Measurements from ENCODE around the gene HLCS.

Gene HLCS

DNA sequence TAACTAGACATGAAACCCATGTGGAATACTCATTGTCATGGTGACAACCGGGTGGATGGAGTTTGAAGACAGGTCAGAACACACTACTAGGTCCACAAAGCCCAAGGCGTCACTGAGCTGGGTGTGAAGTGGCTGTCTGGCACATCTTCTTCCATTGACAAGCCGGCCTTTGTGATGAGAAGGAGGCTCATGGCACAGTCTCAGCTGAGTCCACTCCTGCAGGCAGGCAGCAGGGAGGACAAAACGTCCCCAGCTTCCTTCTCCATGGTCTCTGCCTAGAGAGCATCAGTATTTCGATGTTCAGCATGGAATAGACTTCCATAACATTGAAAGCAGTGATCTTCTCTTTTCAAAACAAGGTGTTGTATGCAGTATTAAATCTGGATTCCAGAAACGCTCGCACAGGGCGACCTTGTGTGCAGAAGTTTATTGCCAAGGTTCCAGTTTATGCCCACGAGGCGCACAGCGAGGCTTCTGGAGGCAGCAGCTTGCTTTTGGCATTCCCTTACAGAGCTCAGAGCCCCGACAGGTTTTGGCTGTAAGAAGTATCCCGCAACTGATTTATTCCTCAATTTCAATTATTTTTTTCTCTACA lies 163.3 kb downstream of the HLCS start:
- no peak for DNase-seq

DNA sequence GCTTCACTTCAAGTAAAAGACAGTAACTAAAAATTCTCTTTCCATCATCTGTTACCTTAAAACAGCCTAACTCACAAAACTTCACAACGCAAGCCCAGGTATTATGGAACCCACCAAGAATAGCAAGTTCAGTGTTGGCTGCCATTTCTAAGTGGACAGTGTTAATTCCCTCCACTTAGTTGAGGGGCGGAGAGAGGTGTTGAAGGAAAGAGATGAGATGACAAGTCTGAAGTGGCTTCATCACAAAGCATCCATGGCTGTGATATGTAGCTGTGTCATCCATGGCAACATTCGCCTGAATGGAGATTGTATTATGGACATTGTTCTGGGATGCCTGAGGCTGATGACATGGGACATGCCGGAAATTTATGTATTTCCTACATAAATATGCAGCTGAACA lies 165.7 kb downstream of the HLCS start:
- no peak for DNase-seq

DNA sequence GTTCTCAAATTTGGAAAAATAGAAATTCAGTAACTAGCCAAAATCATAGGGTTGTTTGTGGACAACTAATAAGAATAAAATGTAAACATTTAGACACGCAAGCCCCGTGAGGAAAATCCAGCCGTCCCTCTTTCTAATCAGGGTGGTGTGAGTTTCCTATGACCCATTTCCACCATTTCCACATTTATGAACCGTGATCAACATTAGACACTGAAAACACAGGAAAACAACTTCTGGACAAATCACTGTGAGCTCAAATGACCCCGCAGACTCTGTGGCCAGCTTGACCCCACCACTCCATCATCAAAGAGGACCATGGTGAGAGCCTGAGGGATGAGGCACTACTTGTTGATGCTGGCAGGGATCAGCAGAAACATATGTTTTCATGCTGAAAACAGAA lies 166.6 kb downstream of the HLCS start:
- DNase-seq: no peak

DNA sequence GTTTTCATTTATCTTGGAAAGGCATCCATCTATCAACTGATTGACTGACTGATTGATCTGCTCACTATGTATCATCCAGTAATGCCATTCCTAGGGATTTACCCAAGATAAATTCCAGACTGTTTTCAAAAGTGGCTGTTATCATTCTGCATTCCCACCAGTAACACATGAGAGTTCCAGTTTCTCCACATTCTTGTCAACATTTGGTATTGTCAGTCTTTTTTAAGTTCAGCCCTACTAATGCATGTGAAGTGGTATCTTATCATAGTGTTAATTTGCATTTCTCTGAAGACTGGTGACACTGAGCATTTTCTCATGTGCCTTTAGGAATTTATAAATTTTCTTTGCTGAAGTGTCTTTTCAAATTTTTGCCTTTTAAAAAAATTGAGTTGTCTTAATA lies 168.0 kb downstream of the HLCS start:
- DNase-seq: no peak

DNA sequence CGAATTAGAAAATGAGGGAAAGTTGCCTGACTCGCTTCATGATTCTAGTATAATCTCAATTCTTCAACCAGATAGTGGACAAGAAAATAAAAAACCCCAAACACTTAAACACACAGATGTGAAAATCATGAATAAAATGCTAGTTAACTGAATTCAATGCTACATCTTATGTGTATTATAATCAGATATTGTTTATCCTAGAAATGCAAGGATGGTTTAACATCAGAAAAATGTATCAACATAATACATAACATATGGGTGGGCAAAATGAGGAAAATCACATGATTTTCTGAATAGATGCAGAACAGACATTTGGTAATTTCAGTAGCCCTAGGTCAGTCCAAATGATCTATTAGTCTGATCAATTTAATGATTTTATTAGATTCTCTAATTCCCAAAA lies 170.4 kb downstream of the HLCS start:
- no peak for DNase-seq

DNA sequence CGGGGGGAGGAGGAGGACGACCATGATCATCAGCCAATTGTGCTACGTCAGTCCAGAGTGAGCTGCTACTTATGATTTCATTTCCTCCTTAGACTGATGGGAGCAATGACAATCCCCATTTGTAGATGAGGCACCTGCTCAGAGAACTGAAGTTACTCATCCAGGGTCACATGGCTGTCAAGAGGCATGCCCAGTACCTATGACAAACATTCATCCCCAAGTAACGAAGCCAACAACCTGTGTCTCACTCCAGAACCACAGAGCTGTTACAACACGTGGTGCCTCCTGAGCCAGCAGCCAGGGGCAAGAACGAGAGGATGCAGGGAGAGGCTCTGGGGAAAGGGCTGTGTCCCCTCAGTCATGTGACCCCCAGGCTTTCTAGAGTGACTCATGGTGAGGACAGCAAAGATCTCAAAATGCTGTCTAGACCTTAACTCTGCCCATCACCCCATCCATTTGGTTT lies 173.9 kb downstream of the HLCS start:
- DNase-seq: no peak

DNA sequence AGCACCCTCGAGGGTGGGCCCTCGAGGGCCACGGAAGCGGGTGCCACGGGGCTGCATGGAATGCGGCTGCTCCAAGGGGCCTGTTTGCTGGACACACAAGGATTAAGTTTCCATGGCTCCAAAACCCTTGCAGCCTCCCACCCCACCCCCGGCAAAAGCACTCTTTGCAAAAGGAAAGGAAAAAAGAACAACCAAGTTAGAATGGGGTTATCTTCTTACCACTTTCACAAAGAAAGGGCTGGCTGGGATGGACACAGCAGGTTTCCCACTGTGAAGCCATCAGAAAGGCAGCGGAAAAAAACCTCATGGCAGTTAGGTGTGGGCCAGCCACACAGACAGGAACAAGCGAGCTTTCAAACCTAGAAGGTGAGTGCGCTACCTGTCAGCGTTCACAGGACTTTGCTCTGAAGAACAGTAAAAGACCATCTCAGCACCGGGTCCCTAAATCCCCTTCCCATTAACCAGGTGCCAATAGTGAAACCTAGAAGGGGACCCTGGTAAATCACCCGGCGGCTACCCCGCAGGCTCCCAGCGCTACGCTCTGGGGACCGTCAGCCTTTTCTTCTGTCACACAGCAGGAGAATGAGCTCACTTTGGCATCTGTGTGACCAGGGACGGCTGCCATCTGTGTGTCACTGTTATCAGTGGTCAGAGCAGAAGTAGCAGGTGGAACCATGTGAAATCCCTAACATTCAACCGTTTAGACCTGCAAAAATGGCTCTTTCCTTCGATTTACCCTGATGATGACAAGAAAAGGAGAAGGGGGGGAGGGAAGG lies 174.6 kb downstream of the HLCS start:
- no peak for DNase-seq

DNA sequence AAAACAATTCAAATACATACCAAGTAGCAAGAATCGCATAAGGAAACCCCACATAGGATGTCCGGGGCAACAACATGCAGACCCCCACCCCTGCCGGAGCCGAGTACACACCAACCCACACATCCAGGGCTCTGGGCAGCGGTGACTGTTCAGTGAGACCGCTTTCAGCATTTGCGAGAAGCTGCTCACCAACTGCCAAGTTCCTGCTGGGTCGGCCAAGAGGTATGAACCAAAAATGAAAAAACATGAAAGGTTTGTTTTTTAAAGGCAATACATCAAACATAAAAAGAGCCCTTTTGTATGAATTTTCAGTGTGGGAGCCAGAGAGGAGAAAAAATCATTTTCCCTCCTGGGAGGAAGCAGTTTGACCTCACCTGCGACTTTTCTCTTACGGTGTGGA lies 175.3 kb downstream of the HLCS start:
- no peak for DNase-seq

DNA sequence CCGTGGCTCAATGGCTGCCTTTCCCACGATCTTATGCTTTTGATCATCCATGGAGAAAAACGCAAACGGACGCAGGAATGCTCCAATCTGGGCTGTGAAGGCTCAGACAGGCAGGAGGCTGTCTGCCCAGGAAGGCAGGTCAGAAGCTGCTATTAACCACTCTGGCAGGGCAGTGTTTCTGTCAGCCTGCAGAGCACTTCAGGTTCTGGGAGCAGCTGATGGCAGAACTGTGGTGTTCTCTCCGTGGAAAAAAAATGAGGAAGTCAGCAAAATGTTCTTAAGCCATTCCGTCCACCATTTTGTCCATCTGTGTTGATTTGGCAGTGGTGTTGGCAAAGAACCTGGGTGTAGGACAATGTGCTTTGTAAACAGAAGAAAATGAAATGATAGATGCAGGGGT lies 175.9 kb downstream of the HLCS start:
- no peak for DNase-seq

DNA sequence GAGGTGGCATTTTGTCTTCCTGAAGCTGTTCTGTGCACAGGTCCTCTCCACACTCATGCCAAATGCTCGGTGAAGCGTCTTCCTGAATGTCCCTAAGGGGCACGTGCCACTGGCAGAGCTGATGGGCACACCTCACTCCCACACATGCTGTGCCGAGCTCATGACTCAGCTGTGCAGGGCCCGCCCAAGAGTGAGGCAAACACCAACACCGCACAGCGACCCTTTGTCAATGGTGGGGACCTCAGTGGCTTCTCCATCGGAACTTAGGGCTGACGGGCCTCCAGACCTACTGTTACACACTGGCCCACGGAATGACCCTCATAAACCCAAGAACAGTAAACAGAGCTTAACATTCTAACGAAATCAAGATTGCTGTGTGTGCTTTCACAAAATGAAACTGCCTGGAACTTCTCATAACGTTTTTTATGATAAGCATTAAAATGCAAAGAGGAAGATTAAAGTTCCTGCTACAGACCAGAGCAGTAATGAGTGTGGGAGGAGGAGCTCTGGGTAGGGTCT lies 178.3 kb downstream of the HLCS start:
- no peak for DNase-seq

DNA sequence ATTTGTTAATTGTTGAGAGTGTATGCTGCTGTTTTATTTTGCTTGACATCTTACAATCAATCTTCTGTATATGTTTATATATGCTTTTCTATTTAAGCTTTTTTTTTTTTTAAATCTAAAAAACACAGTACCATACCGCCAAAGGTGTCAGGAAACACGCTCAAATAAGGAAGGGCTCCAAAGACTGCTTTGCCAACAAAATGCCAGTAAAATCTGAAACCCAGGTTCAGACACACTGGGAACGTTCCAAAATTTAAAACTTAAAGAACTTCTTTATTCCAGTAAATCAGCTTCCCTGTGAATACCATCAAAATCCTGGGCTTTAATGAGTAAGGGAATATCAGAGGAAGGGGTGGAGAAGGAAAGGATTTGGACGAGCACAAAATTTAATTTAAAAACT lies 180.3 kb downstream of the HLCS start:
- no peak for DNase-seq

DNA sequence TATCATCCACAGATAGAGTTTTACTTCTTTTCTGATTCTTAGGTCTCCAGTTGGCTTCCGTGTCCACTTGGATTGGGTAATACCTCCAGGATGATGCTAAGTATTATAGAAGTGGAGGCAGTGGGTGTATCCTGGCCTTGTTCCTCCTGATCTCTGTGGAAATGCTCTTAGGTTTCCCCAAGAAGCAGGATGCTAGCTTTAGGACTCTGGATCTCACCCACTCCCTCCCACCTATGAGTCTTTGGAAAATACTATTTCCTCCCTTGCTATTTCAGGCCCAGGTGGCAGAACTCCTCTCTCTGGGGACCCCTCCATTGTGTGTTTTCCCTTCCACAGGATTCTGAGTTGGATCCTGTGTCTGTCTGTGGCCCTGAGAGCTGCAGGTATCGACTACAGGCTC lies 180.9 kb downstream of the HLCS start:
- no peak for DNase-seq

DNA sequence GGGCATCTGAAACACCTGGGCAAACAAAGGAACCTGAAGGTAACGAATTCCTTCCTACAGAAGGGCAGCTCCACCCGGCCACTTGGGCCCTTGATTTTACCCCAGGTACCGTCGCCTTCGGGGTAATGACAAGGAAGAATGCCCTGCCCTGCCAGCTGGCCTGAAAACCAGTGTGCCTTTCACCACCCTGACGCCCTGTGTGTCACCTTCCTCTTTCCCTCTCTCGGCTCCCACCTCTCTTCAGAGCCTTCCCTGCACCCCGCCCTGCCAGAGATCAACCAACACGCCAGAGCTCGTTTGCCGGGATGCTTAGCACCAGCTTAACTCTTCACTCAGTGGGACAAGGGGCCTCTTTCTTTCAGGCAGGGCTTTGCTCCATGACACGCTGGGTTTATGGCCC lies 181.5 kb downstream of the HLCS start:
- no peak for DNase-seq

DNA sequence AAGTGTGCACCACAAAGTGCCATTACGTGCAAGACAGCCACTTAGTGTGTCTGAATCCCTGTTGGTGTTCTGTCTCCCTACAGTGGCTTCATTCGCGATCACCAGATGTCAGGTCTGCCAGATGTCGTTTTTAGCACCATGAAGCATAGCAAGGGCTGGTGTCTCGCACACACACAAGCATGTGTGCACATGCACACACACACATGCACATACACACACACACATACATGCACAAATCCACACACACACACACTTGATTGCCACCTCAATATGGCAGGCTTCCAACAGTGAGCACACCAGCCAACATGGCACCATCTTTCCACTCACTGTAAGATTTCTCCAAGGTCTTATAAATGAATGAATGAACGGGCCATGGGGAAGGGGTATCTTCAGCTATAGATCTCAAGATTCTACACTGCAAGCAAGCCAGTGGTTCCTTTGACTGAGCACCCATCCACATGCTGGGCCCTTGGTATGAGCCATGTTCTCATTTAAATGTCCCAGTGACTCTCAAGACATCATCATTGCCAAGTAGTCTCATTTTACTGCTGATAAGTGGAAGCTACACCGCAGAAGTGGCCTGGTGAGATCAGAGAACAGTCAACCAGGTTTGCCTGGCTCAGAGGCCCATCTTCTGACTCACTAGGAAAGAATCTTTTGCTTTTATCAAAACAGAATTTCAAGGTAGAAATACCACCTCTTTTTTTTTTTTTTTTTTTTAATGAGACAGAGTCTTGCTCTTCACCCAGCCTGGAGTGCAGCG lies 182.7 kb downstream of the HLCS start:
- no peak for DNase-seq

DNA sequence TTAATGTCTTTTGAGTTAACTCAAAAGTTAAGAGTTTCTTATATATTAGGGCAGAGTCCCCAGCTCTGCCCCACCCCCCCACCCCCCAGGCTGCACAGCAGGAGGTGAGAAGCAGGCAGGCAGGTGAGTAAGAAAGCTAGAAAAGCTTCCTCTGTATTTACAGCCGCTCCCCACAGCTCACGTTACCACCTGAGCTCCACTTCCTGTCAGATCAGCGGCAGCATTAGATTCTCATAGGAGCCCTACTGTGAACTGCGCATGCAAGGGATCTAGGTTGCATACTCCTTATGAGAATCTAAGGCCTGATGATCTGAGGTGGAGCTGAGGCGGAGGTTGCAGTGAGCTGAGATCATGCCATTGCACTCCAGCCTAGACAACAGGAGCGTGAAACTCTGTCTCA lies 185.6 kb downstream of the HLCS start:
- DNase-seq: no peak

DNA sequence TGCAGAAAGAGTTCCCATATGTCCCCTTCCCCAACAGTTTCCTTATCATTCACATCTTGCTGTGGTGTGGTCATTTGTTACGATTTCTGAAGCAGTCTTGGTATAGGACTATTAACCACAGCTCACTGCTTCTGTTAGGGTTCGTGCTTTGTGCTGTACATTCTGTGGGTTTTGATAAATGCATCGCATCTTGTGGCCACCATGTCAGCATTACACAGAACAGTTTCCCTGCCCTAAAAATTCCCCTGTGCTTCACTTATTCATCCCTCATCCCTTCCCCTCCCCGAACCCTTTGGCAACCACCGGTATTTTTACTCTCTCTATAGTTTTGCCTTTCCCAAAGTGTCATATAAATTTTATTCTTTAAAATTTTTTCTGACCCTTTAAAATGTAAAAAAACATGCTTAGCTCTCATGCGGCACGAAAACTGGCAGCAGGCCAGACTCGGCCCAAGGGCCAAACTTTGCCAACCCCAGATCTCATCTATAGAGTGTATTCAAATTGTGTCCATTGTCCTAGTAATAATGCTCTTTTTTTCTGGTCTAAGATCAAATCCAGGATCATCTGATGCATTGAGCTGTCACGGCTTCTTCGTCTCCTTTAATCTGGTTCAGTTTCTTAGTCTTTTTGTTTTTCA lies 189.4 kb downstream of the HLCS start:
- DNase-seq: no peak

DNA sequence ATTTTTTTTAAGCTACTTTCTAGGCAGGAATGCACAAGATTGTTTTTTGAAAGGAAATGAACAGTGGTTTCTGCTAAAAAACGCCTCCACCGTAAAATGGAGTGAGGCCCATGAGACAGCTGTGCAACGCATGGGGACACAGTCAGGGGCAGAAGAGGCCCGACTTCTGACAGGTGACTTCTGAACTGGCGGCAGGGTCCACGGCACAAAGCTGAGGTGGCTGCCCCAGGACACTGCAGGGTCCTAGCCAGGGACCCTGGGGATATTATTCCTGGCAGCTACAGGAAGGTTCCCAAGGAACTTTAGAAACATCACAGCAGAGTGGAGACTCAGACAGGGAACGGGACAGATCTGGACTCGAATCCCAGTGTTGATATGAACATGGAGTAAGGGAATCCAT lies 192.5 kb downstream of the HLCS start:
- DNase-seq: no peak

DNA sequence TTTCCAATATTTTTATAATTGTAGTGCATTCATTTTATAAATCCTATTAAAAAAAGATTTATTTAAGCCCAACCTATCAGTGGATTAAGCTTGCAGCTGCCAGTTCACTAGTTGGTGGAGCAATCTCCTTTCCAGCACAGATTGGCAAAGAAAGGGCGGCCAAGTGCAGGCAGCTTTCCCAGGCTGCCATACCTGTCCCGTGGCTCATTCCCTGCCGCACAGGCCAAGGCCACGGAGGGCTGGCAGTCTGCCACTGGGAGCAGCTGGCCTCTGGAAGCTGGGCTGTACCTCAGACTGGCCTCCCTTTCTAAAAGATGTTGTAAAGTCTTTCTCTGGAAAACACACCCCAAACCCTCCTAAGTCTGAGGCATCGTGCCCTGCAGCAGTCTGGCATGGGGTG lies 193.4 kb downstream of the HLCS start:
- no peak for DNase-seq

DNA sequence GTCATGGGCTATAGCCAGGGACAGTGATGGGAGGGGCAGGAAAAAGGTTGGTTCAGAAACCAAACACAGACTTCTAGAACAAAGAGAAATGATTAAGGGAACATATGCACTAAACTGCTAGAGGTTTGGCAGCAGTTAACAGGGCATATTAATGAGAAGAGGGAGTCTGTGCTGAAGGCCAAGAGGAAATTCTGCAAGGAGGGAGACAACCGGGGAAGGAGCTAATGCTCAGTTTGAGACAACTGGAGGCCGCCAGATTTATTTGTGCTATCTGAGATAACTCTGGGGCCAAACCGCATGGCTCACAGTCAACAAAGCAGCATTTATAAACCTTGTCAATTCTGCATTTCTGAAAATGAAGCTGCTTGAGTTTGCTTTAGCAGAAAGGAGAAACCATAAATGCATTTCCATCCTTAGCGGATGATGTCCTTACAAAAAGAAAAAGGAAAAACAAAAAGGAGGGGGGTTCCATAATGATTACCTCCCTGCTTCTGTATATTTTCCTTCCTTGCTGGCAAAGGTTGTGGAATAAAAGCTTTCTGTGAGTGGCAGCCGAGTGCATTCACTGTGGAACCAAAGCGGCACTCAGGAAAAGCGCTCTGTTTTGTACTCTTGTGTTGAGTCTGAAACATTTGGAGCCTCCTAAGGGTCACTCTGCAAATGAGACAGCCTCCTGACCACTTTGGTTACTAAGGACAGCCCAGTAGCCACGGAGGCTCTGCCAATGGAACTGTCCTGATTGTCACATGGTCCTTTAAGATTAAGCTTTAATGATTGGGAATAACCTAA lies 197.2 kb downstream of the HLCS start:
- DNase-seq: peak; percentile 48

DNA sequence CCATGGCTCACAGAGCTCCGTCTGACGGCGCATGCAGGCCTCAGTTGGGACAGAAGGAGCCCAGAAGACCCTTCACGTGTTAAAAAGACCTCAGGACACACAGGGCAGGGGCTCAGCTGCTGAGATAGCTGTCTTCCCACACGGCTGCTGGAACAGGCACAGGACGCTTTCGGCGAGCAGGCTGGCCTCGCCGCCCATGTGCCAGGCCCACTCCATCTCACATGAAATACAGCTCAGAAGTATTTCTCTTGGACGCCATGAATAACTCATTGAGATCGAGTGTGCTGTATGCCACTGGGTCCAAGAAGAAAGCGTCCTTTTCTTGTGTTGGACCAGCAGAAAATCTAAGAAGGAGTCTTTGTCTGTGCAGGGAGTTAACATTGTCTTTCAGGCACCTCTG lies 198.0 kb downstream of the HLCS start:
- DNase-seq: no peak

DNA sequence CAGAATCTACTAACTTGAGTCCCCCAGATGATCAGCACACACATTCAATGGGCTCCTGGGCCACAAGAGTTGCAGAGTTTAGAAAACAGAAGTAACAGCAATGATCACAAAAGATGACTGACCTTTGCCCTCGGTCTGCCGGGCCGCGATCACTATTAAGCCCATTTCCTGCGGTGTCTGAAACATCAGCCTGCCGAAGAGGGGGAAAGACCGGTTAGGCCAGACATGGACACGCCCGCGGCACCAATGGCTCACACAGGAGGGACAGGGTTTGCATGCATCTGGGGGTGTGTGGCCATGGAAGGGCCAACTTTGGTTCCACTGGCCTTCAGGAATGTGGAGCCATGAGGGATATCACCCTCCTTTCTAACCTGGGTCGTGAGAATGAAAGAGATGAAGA lies 199.4 kb downstream of the HLCS start:
- DNase-seq: no peak

DNA sequence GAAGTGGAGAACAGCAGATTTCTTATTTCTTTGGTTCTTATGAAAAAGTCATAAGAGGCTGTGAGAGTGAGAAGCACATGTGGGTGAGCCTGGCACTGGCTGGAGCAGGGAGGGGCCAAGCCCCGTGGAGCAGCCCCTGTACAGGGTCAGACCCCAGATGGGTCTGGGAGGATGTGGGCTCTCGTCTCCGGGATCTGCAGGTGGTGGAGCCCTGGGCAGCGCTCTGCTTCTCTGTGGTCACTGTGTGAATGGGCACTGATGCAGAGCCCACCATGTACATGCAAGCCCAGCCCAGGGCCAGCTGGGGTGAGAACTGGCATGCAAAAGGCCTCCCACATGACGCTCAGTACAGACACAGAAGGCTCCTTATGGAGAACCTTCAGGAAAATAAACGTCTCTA lies 200.0 kb downstream of the HLCS start:
- DNase-seq: no peak

DNA sequence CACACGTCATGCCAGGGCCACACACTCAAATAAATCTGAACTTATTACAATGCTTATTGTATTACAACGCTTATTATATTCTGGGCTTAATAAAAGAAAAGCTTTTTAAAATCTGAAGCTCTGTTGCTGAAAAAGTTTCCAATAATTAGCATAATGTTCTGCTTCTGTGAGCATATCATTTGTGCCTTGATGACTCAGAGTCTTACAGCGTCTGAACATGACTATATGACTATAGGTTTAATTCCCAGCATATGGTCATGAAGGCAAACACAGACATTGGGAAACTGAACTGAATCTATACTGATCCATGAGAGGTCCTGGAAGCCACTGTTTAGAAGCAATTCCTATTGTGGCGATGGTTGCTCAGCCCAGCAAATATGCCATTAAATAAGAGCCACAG lies 201.2 kb downstream of the HLCS start:
- no peak for DNase-seq

Measured in DMS153 (cell line).